ENCODE measurements around the gene TMBIM4. TPM values are rescaled to one million over a fixed set of nuclear protein-coding genes. Genes with fewer than 3 reads are reported as not detected.

The TMBIM4 gene
- total RNA-seq, 1 experiment from 2014 or later, result 115 TPM

GRCh38 chr12:66190519-66191370, 20.9 kb upstream of the TMBIM4 start:
- ChIA-PET POLR2A (interaction anchor here (0.5 to 1.0 kb wide), 3 partner anchors 14 to 22 kb away, joined by 3 to 6 read pairs (median 3); no protein-coding TSS in a partner anchor), CTCF (no interaction called here)
- Histone ChIP-seq H3K9me3 (ENCODE audit: control insufficient read depth, insufficient read depth, low read depth, low read length) (no peaks in the 10 kb centered on the region), H3K36me3 (ENCODE audit: control insufficient read depth, insufficient read depth, low read length) (no peaks in the 10 kb centered on the region), H3K27me3 (ENCODE audit: control insufficient read depth, insufficient read depth, low read length) (peaks cover 4% of the 10 kb centered on the region; the same call in 1 of the 2 replicates), H3K4me1 (ENCODE audit: control insufficient read depth, insufficient read depth, low read length) (peaks cover 6% of the 10 kb centered on the region; the same call in 1 of the 2 replicates), H3K4me3 (ENCODE audit: low read depth in 2 of 2, low read length in 2 of 2) (no peak overlapping the region), H3K27ac (ENCODE audit: low read length) (no peak overlapping the region)
- TSS peak; percentile 90 for BruUV-seq (replicated peaks)
- intact Hi-C loops (cut with micrococcal nuclease; ENCODE audit: unreplicated experiment) (no loop called here), in situ Hi-C loops (cut with HindIII; ENCODE audit: low pct_unique_long_range_greater_than_20kb, low sequenced_read_pairs) (no loop called here)
- ATAC-seq, result no peak
- TF ChIP-seq SIN3A (IDR thresholded peaks at IDR 0.05; ENCODE audit: borderline replicate concordance, insufficient read depth, low read depth, low read length) (no peak), TCF7L2 (IDR thresholded peaks at IDR 0.05; ENCODE audit: low read depth, low read length) (no peak), REST (IDR thresholded peaks at IDR 0.05; ENCODE audit: insufficient read depth in 1 of 2, low read depth in 2 of 2, low read length in 1 of 2) (no peak), POLR2AphosphoS5 (IDR thresholded peaks at IDR 0.05; ENCODE audit: low read depth, low read length) (no peak)
- TF ChIP-seq, protein P1, sequence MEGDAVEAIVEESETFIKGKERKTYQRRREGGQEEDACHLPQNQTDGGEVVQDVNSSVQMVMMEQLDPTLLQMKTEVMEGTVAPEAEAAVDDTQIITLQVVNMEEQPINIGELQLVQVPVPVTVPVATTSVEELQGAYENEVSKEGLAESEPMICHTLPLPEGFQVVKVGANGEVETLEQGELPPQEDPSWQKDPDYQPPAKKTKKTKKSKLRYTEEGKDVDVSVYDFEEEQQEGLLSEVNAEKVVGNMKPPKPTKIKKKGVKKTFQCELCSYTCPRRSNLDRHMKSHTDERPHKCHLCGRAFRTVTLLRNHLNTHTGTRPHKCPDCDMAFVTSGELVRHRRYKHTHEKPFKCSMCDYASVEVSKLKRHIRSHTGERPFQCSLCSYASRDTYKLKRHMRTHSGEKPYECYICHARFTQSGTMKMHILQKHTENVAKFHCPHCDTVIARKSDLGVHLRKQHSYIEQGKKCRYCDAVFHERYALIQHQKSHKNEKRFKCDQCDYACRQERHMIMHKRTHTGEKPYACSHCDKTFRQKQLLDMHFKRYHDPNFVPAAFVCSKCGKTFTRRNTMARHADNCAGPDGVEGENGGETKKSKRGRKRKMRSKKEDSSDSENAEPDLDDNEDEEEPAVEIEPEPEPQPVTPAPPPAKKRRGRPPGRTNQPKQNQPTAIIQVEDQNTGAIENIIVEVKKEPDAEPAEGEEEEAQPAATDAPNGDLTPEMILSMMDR (IDR thresholded peaks at IDR 0.05), result no peak
- DNase-seq (ENCODE audit: low read depth, low spot score), result no peak

- Histone ChIP-seq H3K4me3 (ENCODE audit: low read depth in 2 of 2, low read length in 2 of 2) (peak overlapping the region; percentile 47 to 56; a peak in 2 of 4 replicates), H3K4me1 (ENCODE audit: control insufficient read depth, insufficient read depth, low read length) (peaks cover 6% of the 10 kb centered on the region; the same call in 1 of the 2 replicates), H3K9me3 (ENCODE audit: control insufficient read depth, insufficient read depth, low read depth, low read length) (no peaks in the 10 kb centered on the region), H3K36me3 (ENCODE audit: control insufficient read depth, insufficient read depth, low read length) (no peaks in the 10 kb centered on the region), H3K27ac (ENCODE audit: low read length) (no peak overlapping the region), H3K27me3 (ENCODE audit: control insufficient read depth, insufficient read depth, low read length) (peaks cover 4% of the 10 kb centered on the region; the same call in 1 of the 2 replicates)
- DNase-seq (ENCODE audit: low read depth, low spot score), result no peak
- CTCF ChIA-PET, result no interaction called here
- in situ Hi-C loops (cut with HindIII; ENCODE audit: low pct_unique_long_range_greater_than_20kb, low sequenced_read_pairs) (no loop called here), intact Hi-C loops (cut with micrococcal nuclease; ENCODE audit: unreplicated experiment) (no loop called here)
- POLR2A ChIA-PET, result interaction anchor here (0.5 to 0.7 kb wide), 3 partner anchors 23 to 300 kb away, joined by 3 to 6 read pairs (median 4); no protein-coding TSS in a partner anchor
- no peak for ATAC-seq
- no TSS peak for BruUV-seq (replicated peaks)
- no peak for TF ChIP-seq REST (IDR thresholded peaks at IDR 0.05; ENCODE audit: insufficient read depth in 1 of 2, low read depth in 2 of 2, low read length in 1 of 2)
- TF ChIP-seq SIN3A (IDR thresholded peaks at IDR 0.05; ENCODE audit: borderline replicate concordance, insufficient read depth, low read depth, low read length), result no peak
- no peak for TF ChIP-seq TCF7L2 (IDR thresholded peaks at IDR 0.05; ENCODE audit: low read depth, low read length)
- TF ChIP-seq, protein P1 (IDR thresholded peaks at IDR 0.05), result no peak
Measured at GRCh38 chr12:66189889-66190288, 20.1 kb upstream of the TMBIM4 start.
